ENCODE results near the gene INAFM1. TPM values are rescaled to one million over a fixed set of nuclear protein-coding genes. Genes with fewer than 3 reads are reported as not detected.

The INAFM1 gene
- total and polyA plus RNA-seq, 9 of the 15 experiments (the other 6 are each of a cell fraction or from before 2014, with no cell fraction given) = 0.71 to 30.9 (median 3.1) TPM

GRCh38 chr19:47275791-47276461 lies 1.2 kb downstream of the INAFM1 start (continued):
- TF ChIP-seq YY1 (IDR thresholded peaks at IDR 0.05; ENCODE audit: borderline replicate concordance in 1 of 3, control insufficient read depth in 1 of 3, extremely low read depth in 1 of 3, insufficient read depth in 3 of 3, insufficient read length in 1 of 3, insufficient replicate concordance in 2 of 3, low read depth in 1 of 3, low read length in 2 of 3) = no peak
- TF ChIP-seq SP1 (CRISPR knock-in tag; IDR thresholded peaks at IDR 0.05) = peak; percentile 50; the same call in 1 of the 2 replicates
- no peak for TF ChIP-seq KLF13 (tag; IDR thresholded peaks at IDR 0.05; ENCODE audit: borderline replicate concordance, low read depth)
- peak; percentile 5; the same call in 1 of the 2 replicates for TF ChIP-seq TCF3 (CRISPR knock-in tag; IDR thresholded peaks at IDR 0.05)
- no peak for TF ChIP-seq KAT8 (IDR thresholded peaks at IDR 0.05; ENCODE audit: low read depth)
- TF ChIP-seq ILF3 (IDR thresholded peaks at IDR 0.05; ENCODE audit: borderline replicate concordance) = no peak
- no peak for TF ChIP-seq ZNF586 (CRISPR knock-in tag; conservative IDR thresholded peaks at IDR 0.05)
- no peak for TF ChIP-seq SMC3 (conservative IDR thresholded peaks at IDR 0.05; ENCODE audit: insufficient read depth, low read depth, low read length)
- TF ChIP-seq RNF2 (IDR thresholded peaks at IDR 0.05) = no peak
- TF ChIP-seq KDM2B (CRISPR knock-in tag; IDR thresholded peaks at IDR 0.05) = no peak
- no peak for TF ChIP-seq E4F1 (CRISPR knock-in tag; IDR thresholded peaks at IDR 0.05; ENCODE audit: borderline replicate concordance)
- no peak for TF ChIP-seq SRSF7 (optimal IDR thresholded peaks at IDR 0.05; ENCODE audit: low read depth, low read length)
- TF ChIP-seq MBD2 (IDR thresholded peaks at IDR 0.05; ENCODE audit: borderline replicate concordance, low read depth) = no peak

Data from K562 (cell line).